K562 (cell line): ENCODE results near the gene PREX1. TPM values are rescaled to one million over a fixed set of nuclear protein-coding genes. Genes with fewer than 3 reads are reported as not detected.

Experiments
- ATAC-seq: fragments of 200-7000 bp; cut with Tn5 transposase; 3 replicates; pipeline ENCODE4 v1.9.1; 2020; ENCODE audit warnings: moderate library complexity
- BruUV-seq: library from RNA; stranded (reverse); fragments of 400-500 nt; replicated peaks from 2 replicates; lab custom pipeline; 2021; lab: Mats Ljungman, UMichigan
- CTCF ChIA-PET: fragments of 300-600 bp; formaldehyde crosslinking; extraction: SDS; loops from one replicate; lab custom pipeline; 2021; ENCODE audit warnings: low intra/inter-chr PET ratio; lab: Yijun Ruan, JAX
- POLR2A ChIA-PET: fragments of 300-600, 350-650 bp; sonication (Branson Sonifier 250); formaldehyde crosslinking; extraction: SDS; loops from one replicate; lab custom pipeline; 2021; ENCODE audit warnings: antibody characterized with exemption, inconsistent platforms; lab: Yijun Ruan, JAX
- DNase-seq, 4 experiments: peaks; one replicate each; pipeline versions ENCODE4 v3.0.0 to v3.0.0-alpha.2; 2011 to 2018; ENCODE audit warnings: low spot score in 3 of 4, mixed read lengths in 3 of 4; ENCODE audit errors: extremely low read depth in 1 of 4
- FAIRE-seq: peaks from 2 replicates; lab custom pipeline; 2011; peaks lifted over from hg19 to GRCh38; lab: Jason Lieb, UNC
- H2AFZ ChIP-seq: 2 replicates; pipeline ENCODE4 v1.6.0; 2011; ENCODE audit warnings: low read depth, low read length, control low read depth, inconsistent platforms
- H3K27ac ChIP-seq: fragments of 200-600 bp; 3 replicates; pipeline ENCODE4 v1.8.0; 2011; ENCODE audit warnings: low read depth, mild to moderate bottlenecking, control low read depth, inconsistent platforms, low read length, moderate library complexity, mixed read lengths; ENCODE audit errors: extremely low read depth
- H3K27me3 ChIP-seq, 2 experiments: fragments of 300-600 bp in 1 of 2; 2 replicates in 1 of 2; 3 replicates in 1 of 2; pipeline versions ENCODE4 v1.6.0 to v1.8.0; 2011; ENCODE audit warnings: inconsistent platforms in 2 of 2, low read length in 2 of 2, mild to moderate bottlenecking in 1 of 2, mixed read lengths in 1 of 2, moderate library complexity in 1 of 2; ENCODE audit not compliant: control insufficient read depth in 2 of 2, insufficient read depth in 2 of 2
- H3K36me3 ChIP-seq: fragments of 300-600 bp; 3 replicates; pipeline ENCODE4 v1.8.0; 2011; ENCODE audit warnings: mild to moderate bottlenecking, low read length, inconsistent platforms; ENCODE audit not compliant: control insufficient read depth, insufficient read depth
- H3K4me1 ChIP-seq, 2 experiments: fragments of 200-600 bp in 1 of 2; replicated peaks in 1 of 2; 2 replicates in 1 of 2; 3 replicates in 1 of 2; pipeline versions ENCODE4 v1.5.1 to v1.8.0; 2011; ENCODE audit warnings: inconsistent platforms in 2 of 2, low read length in 2 of 2, mild to moderate bottlenecking in 1 of 2, mixed read lengths in 1 of 2, moderate library complexity in 1 of 2; ENCODE audit not compliant: control insufficient read depth in 2 of 2, insufficient read depth in 2 of 2
- H3K4me2 ChIP-seq: 2 replicates; pipeline ENCODE4 v1.6.1; 2011; ENCODE audit warnings: low read length, control low read depth, inconsistent platforms, mixed read lengths; ENCODE audit not compliant: insufficient read depth
- H3K4me3 ChIP-seq: fragments of 200-600 bp; sonication (generic), shearing (Covaris generic); 2 replicates; pipeline ENCODE4 v1.5.1; 2016; ENCODE audit warnings: control low read depth, inconsistent platforms
- H3K79me2 ChIP-seq: fragments of 200-600 bp; 3 replicates; pipeline ENCODE4 v1.8.0; 2011; ENCODE audit warnings: low read length, inconsistent platforms; ENCODE audit not compliant: control insufficient read depth, insufficient read depth
- H3K9ac ChIP-seq, 2 experiments: 2 replicates each; pipeline versions ENCODE4 v1.6.0 to v1.6.1; 2011; ENCODE audit warnings: low read depth in 2 of 2, low read length in 2 of 2, control low read depth in 1 of 2, inconsistent platforms in 1 of 2, mild to moderate bottlenecking in 1 of 2, mixed read lengths in 1 of 2; ENCODE audit not compliant: insufficient read depth in 1 of 2
- H3K9me1 ChIP-seq: one replicate; pipeline ENCODE4 v1.6.0; 2011; ENCODE audit warnings: inconsistent platforms, mild to moderate bottlenecking, low read length, moderate library complexity; ENCODE audit not compliant: control insufficient read depth, insufficient read depth
- H3K9me3 ChIP-seq: replicated peaks from 2 replicates; pipeline ENCODE4 v1.5.1; 2011; ENCODE audit warnings: low read depth, low read length, inconsistent platforms; ENCODE audit not compliant: control insufficient read depth, insufficient read depth
- H4K20me1 ChIP-seq: replicated peaks from 2 replicates; pipeline ENCODE4 v1.6.1; 2011; ENCODE audit warnings: low read length, inconsistent platforms, mixed read lengths; ENCODE audit not compliant: control insufficient read depth, insufficient read depth
- CEBPB ChIP-seq: fragments of 450-650 bp; IDR thresholded peaks from 2 replicates; pipeline ENCODE4 v1.6.1; 2016; ENCODE audit warnings: missing genetic modification characterization, missing compliant biosample characterization
- CHD7 ChIP-seq: fragments of 200-600 bp; sonication (generic); IDR thresholded peaks from one replicate; pipeline ENCODE4 v1.6.1; 2012; ENCODE audit warnings: mild to moderate bottlenecking, low read depth, low read length, inconsistent platforms
- FOXJ2 ChIP-seq: fragments of 200-800 bp; sonication (Bioruptor generic); IDR thresholded peaks from 2 replicates; pipeline ENCODE4 v1.6.1; 2016; ENCODE audit warnings: missing genetic modification characterization, missing compliant biosample characterization
- MAFF ChIP-seq: IDR thresholded peaks from 2 replicates; pipeline ENCODE4 v1.6.1; 2012; ENCODE audit warnings: low read length, improper control_type of control experiment
- YY1 ChIP-seq, 3 experiments: IDR thresholded peaks; 2 replicates each; pipeline ENCODE4 v1.6.1; 2011; ENCODE audit warnings: low read length in 2 of 3, mild to moderate bottlenecking in 2 of 3, moderate library complexity in 2 of 3, borderline replicate concordance in 1 of 3, control low read depth in 1 of 3, low read depth in 1 of 3; ENCODE audit not compliant: insufficient read depth in 3 of 3, insufficient replicate concordance in 2 of 3, control insufficient read depth in 1 of 3, insufficient read length in 1 of 3; ENCODE audit errors: extremely low read depth in 1 of 3
- WGBS: fragments of 100-300 bp; shearing (Covaris generic); methylation state at CpG from one replicate; pipeline ENCODE4 v1.1.6; 2016; ENCODE audit warnings: low coverage, mixed read lengths; ENCODE audit not compliant: insufficient coverage; ENCODE audit errors: missing lambda C conversion rate; 5-methylcytosine and 5-hydroxymethylcytosine counted together
- in situ Hi-C: fragments of 300-500 bp; cut with MboI; formaldehyde crosslinking; loops from 4 replicates; pipeline ENCODE4 v1.15.0; 2018; ENCODE audit warnings: inconsistent platforms, mixed read lengths
- intact Hi-C: fragments of 100-400 bp; cut with micrococcal nuclease; formaldehyde crosslinking; loops from 2 replicates; pipeline ENCODE4 v1.14.2; 2022
- polyA plus RNA-seq, 8 experiments: library from polyadenylated mRNA; depleted of rRNA in 4 of 8; stranded (reverse) in 5 of 8; unstranded in 3 of 8; fragments of >200 nt; fragmentation: Nextera tagmentation in 2 of 8; fragmentation: Illumina TruSeq in 1 of 8; extraction: Ambion mirVana in 2 of 8; extraction: Trizol in 1 of 8; gene quantifications; 2 replicates each; pipeline versions ENCODE4 v1.2.1 to v1.2.3, GENCODE V29; 2011 to 2014; ENCODE audit warnings: inconsistent platforms in 1 of 8, missing spikeins in 1 of 8
- total RNA-seq, 7 experiments: library from RNA; depleted of rRNA in 6 of 7; stranded (reverse); fragments of >200 nt in 6 of 7; fragmentation: Illumina TruSeq in 2 of 7; extraction: Trizol in 2 of 7; gene quantifications; 2 replicates each; pipeline versions ENCODE4 v1.2.1 to v1.2.3, GENCODE V29; 2011 to 2021; ENCODE audit warnings: low replicate concordance in 1 of 7

PREX1 gene
- total and polyA plus RNA-seq, 9 of the 15 experiments (the other 6 are each of a cell fraction or from before 2014, with no cell fraction given) = 0.37 to 10.4 (median 4.8) TPM

DNA sequence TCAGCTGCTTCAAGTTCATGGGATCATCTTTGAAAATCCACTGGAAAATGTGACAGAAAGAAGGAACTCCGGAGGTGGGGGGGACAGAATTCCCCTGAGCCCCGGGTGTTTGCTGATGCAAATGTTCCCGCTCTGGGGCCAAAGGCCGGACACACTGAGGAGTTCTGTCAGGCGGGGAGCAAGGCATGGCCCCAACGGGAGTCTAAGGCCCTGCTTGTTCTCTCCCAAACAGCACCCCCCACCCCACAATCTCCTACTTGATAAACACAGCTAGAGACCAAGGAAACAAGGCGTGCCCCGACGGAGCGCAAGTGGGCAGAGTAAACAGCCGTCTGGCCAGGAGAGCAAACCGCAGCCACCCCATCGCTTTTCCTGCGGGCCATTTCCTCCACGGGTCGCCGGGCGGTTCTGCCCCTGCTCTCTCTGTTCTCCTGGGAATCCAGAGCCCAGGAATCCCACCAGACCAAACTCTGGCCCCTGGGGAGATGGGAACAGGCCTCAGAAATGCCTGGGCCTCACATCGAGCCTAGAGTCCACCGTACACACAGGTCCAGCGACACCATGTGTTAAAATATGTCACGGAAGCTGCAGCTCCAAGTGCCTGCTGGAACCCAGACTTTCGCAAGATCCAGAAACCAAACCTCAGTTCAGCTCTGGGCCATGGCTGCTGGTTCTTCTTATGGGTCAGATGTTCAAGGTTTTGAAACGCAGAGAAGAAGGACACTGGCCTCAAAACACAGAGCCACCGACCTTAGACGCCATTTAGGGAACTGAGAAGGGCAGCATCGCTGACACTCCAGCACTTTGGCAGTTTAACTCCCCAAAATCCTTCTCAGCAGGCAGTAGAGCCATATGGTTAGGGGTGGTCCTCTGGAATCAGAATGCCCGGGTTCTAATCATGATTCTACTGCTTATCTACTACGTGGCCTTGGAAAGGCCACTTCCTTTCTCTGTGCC is 104.2 kb downstream of the PREX1 start:
- intact Hi-C loops = no loop called here
- Histone ChIP-seq H3K4me1 (peaks cover 9 to 13% of the 10 kb centered on the region in 2 experiments; a peak in 4 of 5 replicates), H3K36me3 (no peaks in the 10 kb centered on the region; the same call in 2 of the 3 replicates), H3K9ac (peak overlapping the region in 1 of 2 experiments; percentile 62; a peak in 1 of 4 replicates), H3K9me3 (no peaks in the 10 kb centered on the region), H3K9me1 (no peaks in the 10 kb centered on the region), H3K4me2 (no peak overlapping the region), H3K4me3 (no peak overlapping the region), H2AFZ (no peak overlapping the region), H3K27me3 (no peaks in the 10 kb centered on the region), H3K27ac (no peak overlapping the region), H3K79me2 (no peaks in the 10 kb centered on the region), H4K20me1 (peaks cover 4% of the 10 kb centered on the region; the same call in 1 of the 2 replicates)
- no TSS peak for BruUV-seq
- ChIA-PET CTCF (no interaction called here), POLR2A (interaction anchor here (1.4 kb wide), 1 partner anchor 12 kb away, joined by 4 read pairs; no protein-coding TSS in a partner anchor)
- in situ Hi-C loops = no loop called here
- 56% methylated on average over 19 of the region's 29 CpGs for WGBS
- no peak for DNase-seq
- no peak for ATAC-seq
- no peak for FAIRE-seq
- no peak for TF ChIP-seq YY1 (IDR thresholded peaks at IDR 0.05; ENCODE audit: borderline replicate concordance in 1 of 3, control insufficient read depth in 1 of 3, extremely low read depth in 1 of 3, insufficient read depth in 3 of 3, insufficient read length in 1 of 3, insufficient replicate concordance in 2 of 3, low read depth in 1 of 3, low read length in 2 of 3)
- TF ChIP-seq FOXJ2 (tag) = no peak
- TF ChIP-seq CHD7 = no peak
- TF ChIP-seq MAFF = no peak
- TF ChIP-seq CEBPB (tag) = peak; percentile 42; the same call in 1 of the 2 replicates
